PFSK-1 (cell line): ENCODE results near the gene UGP2.

Experiments
- FOXP2 ChIP-seq: optimal IDR thresholded peaks from 2 replicates; pipeline ENCODE3; 2011; ENCODE audit warnings: borderline replicate concordance, control low read depth, inconsistent platforms; ENCODE audit not compliant: insufficient read depth; ENCODE audit errors: extremely low read length, extremely low read depth
- POLR2AphosphoS5 ChIP-seq: IDR thresholded peaks from 2 replicates; pipeline ENCODE4 v1.6.1; 2012; ENCODE audit warnings: low read depth, mild to moderate bottlenecking, control low read depth, low read length, moderate library complexity
- SIN3A ChIP-seq: IDR thresholded peaks from 2 replicates; pipeline ENCODE4 v1.6.1; 2012; ENCODE audit warnings: mild to moderate bottlenecking, low read length, moderate library complexity, borderline replicate concordance; ENCODE audit not compliant: insufficient read depth
- TAF1 ChIP-seq: IDR thresholded peaks from 2 replicates; pipeline ENCODE4 v1.6.1; 2012; ENCODE audit warnings: low read length, control low read depth, borderline replicate concordance; ENCODE audit not compliant: insufficient read depth
- TF ChIP-seq, protein P1 (sequence below), 2 experiments: IDR thresholded peaks; 2 replicates each; pipeline versions ENCODE4 v1.6.1 to v1.8.0; 2011 to 2012; ENCODE audit warnings: low read depth in 2 of 2, low read length in 2 of 2, control low read depth in 1 of 2, inconsistent platforms in 1 of 2, mild to moderate bottlenecking in 1 of 2, moderate library complexity in 1 of 2; ENCODE audit not compliant: insufficient read depth in 1 of 2

DNA sequence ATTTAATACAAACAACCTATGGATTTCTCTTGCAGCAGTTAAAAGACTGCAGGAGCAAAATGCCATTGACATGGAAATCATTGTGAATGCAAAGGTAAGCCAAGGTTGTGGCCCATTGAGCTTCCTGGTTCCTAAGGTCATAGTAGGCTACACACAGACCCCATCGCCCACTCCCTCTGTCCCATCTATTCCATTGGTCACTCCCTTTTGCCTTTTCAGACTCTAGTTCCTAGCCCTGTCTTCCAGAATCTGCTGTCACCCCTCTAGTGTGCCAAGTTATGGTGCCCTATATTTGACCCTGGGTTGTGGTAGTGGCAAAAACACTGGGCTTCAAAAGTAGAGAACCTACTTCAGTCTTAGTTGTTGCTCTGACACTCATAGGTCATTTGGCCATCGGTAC, 44.7 kb downstream of the UGP2 start:
- TF ChIP-seq, protein P1, sequence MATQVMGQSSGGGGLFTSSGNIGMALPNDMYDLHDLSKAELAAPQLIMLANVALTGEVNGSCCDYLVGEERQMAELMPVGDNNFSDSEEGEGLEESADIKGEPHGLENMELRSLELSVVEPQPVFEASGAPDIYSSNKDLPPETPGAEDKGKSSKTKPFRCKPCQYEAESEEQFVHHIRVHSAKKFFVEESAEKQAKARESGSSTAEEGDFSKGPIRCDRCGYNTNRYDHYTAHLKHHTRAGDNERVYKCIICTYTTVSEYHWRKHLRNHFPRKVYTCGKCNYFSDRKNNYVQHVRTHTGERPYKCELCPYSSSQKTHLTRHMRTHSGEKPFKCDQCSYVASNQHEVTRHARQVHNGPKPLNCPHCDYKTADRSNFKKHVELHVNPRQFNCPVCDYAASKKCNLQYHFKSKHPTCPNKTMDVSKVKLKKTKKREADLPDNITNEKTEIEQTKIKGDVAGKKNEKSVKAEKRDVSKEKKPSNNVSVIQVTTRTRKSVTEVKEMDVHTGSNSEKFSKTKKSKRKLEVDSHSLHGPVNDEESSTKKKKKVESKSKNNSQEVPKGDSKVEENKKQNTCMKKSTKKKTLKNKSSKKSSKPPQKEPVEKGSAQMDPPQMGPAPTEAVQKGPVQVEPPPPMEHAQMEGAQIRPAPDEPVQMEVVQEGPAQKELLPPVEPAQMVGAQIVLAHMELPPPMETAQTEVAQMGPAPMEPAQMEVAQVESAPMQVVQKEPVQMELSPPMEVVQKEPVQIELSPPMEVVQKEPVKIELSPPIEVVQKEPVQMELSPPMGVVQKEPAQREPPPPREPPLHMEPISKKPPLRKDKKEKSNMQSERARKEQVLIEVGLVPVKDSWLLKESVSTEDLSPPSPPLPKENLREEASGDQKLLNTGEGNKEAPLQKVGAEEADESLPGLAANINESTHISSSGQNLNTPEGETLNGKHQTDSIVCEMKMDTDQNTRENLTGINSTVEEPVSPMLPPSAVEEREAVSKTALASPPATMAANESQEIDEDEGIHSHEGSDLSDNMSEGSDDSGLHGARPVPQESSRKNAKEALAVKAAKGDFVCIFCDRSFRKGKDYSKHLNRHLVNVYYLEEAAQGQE (IDR thresholded peaks at IDR 0.05; ENCODE audit: insufficient read depth in 1 of 2, low read depth in 2 of 2, low read length in 2 of 2) = no peak
- TF ChIP-seq TAF1 = no peak
- no peak for TF ChIP-seq POLR2AphosphoS5
- no peak for TF ChIP-seq SIN3A
- no peak for TF ChIP-seq FOXP2
